Endothelial cell of umbilical vein (primary cell): Measurements from ENCODE around the gene EXOSC2.

Experiments
- CTCF ChIP-seq, 2 donors: IDR thresholded peaks; 1 replicate in 1 of 2; 2 replicates in 1 of 2; pipeline ENCODE4 v1.5.1; 2011; ENCODE audit warnings: low read length in 2 of 2, mild to moderate bottlenecking in 2 of 2, moderate library complexity in 2 of 2, control low read depth in 1 of 2, inconsistent platforms in 1 of 2, low read depth in 1 of 2; ENCODE audit not compliant: insufficient read depth in 1 of 2; ENCODE audit errors: extremely low read depth in 1 of 2
- EZH2 ChIP-seq: IDR thresholded peaks from 2 replicates; pipeline ENCODE4 v1.6.1; 2012; ENCODE audit warnings: borderline replicate concordance, low read depth, mild to moderate bottlenecking, moderate library complexity, low read length, inconsistent platforms; ENCODE audit not compliant: severe bottlenecking
- GATA2 ChIP-seq: IDR thresholded peaks from 2 replicates; pipeline ENCODE4 v1.7.0; 2011; ENCODE audit warnings: low read depth, mild to moderate bottlenecking, moderate library complexity, mixed read lengths, low read length; ENCODE audit not compliant: insufficient read length, insufficient read depth
- JUN ChIP-seq: IDR thresholded peaks from 2 replicates; pipeline ENCODE4 v1.6.1; 2011; ENCODE audit warnings: borderline replicate concordance, low read depth; ENCODE audit not compliant: insufficient read length, insufficient read depth
- MAX ChIP-seq: IDR thresholded peaks from 2 replicates; pipeline ENCODE4 v1.6.1; 2011; ENCODE audit not compliant: insufficient read depth, insufficient read length
- MYC ChIP-seq: IDR thresholded peaks from one replicate; pipeline ENCODE4 v1.6.1; 2011; ENCODE audit warnings: mild to moderate bottlenecking, low read depth, low read length
- POLR2A ChIP-seq: IDR thresholded peaks from 2 replicates; pipeline ENCODE4 v1.6.1; 2012; ENCODE audit warnings: low read depth, mild to moderate bottlenecking, control low read depth, low read length
- POLR2AphosphoS5 ChIP-seq: IDR thresholded peaks from 2 replicates; pipeline ENCODE4 v1.6.1; 2012; ENCODE audit warnings: low read depth, mild to moderate bottlenecking, control low read depth, low read length, moderate library complexity; ENCODE audit not compliant: insufficient read depth

- TF ChIP-seq POLR2AphosphoS5, result no peak
- no peak for TF ChIP-seq MAX
- no peak for TF ChIP-seq CTCF (IDR thresholded peaks at IDR 0.05; ENCODE audit: extremely low read depth in 1 of 2, insufficient read depth in 1 of 2, low read depth in 1 of 2, low read length in 2 of 2)
- no peak for TF ChIP-seq POLR2A
- TF ChIP-seq EZH2, result no peak
- no peak for TF ChIP-seq MYC
- no peak for TF ChIP-seq GATA2
- no peak for TF ChIP-seq JUN
These were observed 21.1 kb upstream of the EXOSC2 start for GRCh38 chr9:130672466-130672865.
